ENCODE results near the gene OR6M1. TPM values are rescaled to one million over a fixed set of nuclear protein-coding genes. Genes with fewer than 3 reads are reported as not detected.

OR6M1 gene
- total and polyA plus RNA-seq, 2 of the 13 experiments (the other 11 are each of a cell fraction or from before 2014, with no cell fraction given): not detected

DNA sequence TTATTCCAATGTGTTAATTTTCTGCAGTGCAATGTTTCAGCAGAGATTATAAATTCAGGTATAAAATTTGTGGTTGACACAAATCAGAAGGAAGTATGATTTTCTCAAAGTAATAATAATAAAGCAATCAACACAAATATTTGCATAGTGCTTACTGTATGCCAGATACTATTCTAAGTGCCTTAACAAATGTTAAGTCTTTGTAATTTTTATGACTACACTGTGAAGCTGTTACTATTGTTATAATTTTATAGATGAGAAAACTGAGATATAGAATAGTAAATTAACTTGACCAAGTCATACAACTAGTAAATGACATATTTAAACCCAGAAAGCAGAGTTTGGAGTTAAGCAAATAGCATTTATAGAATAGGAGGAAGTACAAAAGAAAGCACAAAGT lies 35.4 kb downstream of the OR6M1 start (continued):
- no peak for TF ChIP-seq HIC2 (CRISPR knock-in tag; IDR thresholded peaks at IDR 0.05; ENCODE audit: low read depth)
- TF ChIP-seq ZNF567 (CRISPR knock-in tag; IDR thresholded peaks at IDR 0.05; ENCODE audit: borderline replicate concordance): no peak
- no peak for TF ChIP-seq ZNF580 (CRISPR knock-in tag; IDR thresholded peaks at IDR 0.05; ENCODE audit: borderline replicate concordance, low read depth)
- TF ChIP-seq, protein P1, sequence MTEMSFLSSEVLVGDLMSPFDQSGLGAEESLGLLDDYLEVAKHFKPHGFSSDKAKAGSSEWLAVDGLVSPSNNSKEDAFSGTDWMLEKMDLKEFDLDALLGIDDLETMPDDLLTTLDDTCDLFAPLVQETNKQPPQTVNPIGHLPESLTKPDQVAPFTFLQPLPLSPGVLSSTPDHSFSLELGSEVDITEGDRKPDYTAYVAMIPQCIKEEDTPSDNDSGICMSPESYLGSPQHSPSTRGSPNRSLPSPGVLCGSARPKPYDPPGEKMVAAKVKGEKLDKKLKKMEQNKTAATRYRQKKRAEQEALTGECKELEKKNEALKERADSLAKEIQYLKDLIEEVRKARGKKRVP (CRISPR knock-in tag; IDR thresholded peaks at IDR 0.05): no peak
- TF ChIP-seq, protein P2, sequence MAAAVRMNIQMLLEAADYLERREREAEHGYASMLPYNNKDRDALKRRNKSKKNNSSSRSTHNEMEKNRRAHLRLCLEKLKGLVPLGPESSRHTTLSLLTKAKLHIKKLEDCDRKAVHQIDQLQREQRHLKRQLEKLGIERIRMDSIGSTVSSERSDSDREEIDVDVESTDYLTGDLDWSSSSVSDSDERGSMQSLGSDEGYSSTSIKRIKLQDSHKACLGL (CRISPR knock-in tag; IDR thresholded peaks at IDR 0.05): no peak
- TF ChIP-seq, protein P3, sequence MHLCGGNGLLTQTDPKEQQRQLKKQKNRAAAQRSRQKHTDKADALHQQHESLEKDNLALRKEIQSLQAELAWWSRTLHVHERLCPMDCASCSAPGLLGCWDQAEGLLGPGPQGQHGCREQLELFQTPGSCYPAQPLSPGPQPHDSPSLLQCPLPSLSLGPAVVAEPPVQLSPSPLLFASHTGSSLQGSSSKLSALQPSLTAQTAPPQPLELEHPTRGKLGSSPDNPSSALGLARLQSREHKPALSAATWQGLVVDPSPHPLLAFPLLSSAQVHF (CRISPR knock-in tag; IDR thresholded peaks at IDR 0.05): no peak
- TF ChIP-seq, protein P4, sequence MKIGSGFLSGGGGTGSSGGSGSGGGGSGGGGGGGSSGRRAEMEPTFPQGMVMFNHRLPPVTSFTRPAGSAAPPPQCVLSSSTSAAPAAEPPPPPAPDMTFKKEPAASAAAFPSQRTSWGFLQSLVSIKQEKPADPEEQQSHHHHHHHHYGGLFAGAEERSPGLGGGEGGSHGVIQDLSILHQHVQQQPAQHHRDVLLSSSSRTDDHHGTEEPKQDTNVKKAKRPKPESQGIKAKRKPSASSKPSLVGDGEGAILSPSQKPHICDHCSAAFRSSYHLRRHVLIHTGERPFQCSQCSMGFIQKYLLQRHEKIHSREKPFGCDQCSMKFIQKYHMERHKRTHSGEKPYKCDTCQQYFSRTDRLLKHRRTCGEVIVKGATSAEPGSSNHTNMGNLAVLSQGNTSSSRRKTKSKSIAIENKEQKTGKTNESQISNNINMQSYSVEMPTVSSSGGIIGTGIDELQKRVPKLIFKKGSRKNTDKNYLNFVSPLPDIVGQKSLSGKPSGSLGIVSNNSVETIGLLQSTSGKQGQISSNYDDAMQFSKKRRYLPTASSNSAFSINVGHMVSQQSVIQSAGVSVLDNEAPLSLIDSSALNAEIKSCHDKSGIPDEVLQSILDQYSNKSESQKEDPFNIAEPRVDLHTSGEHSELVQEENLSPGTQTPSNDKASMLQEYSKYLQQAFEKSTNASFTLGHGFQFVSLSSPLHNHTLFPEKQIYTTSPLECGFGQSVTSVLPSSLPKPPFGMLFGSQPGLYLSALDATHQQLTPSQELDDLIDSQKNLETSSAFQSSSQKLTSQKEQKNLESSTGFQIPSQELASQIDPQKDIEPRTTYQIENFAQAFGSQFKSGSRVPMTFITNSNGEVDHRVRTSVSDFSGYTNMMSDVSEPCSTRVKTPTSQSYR (CRISPR knock-in tag; IDR thresholded peaks at IDR 0.05; ENCODE audit: borderline replicate concordance): no peak
- no peak for TF ChIP-seq YY1 (IDR thresholded peaks at IDR 0.05; ENCODE audit: insufficient read depth, insufficient replicate concordance, low read depth, low read length)
- no peak for TF ChIP-seq ZBTB49 (CRISPR knock-in tag; IDR thresholded peaks at IDR 0.05; ENCODE audit: borderline replicate concordance)
- TF ChIP-seq ATF7 (IDR thresholded peaks at IDR 0.05): no peak
- no peak for TF ChIP-seq ATF7 (CRISPR knock-in tag; IDR thresholded peaks at IDR 0.05)
- no peak for TF ChIP-seq AKAP8 (CRISPR knock-in tag; IDR thresholded peaks at IDR 0.05)

Measured in HepG2 (cell line).